Measurements from ENCODE around the gene NDUFS1. TPM values are rescaled to one million over a fixed set of nuclear protein-coding genes. Genes with fewer than 3 reads are reported as not detected.

The NDUFS1 gene
- total and polyA plus RNA-seq, 9 of the 15 experiments (the other 6 are each of a cell fraction or from before 2014, with no cell fraction given), result 75.0 to 130 (median 91.5) TPM

GRCh38 chr2:206203331-206203730 lies 44.1 kb upstream of the NDUFS1 start:
- no peaks in the 10 kb centered on the region for H3K9me1 ChIP-seq (ENCODE audit: control insufficient read depth, insufficient read depth, low read length)
- H3K4me3 ChIP-seq, result no peak overlapping the region
- ATAC-seq, result no peak
- no peaks in the 10 kb centered on the region for H3K9me3 ChIP-seq (replicated peaks; ENCODE audit: control insufficient read depth, insufficient read depth, low read depth, low read length)
- peaks cover 0 to 16% of the 10 kb centered on the region in 2 experiments; a peak in 3 of 5 replicates for H3K27me3 ChIP-seq (ENCODE audit: control insufficient read depth in 2 of 2, insufficient read depth in 2 of 2, low read length in 2 of 2)
- TF ChIP-seq, protein P1, sequence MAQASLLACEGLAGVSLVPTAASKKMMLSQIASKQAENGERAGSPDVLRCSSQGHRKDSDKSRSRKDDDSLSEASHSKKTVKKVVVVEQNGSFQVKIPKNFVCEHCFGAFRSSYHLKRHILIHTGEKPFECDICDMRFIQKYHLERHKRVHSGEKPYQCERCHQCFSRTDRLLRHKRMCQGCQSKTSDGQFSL (CRISPR knock-in tag; IDR thresholded peaks at IDR 0.05), result no peak
- TF ChIP-seq, protein P1 (tag; IDR thresholded peaks at IDR 0.05), result no peak
- TF ChIP-seq GTF2A2 (tag; IDR thresholded peaks at IDR 0.05), result no peak
- TF ChIP-seq, protein P2, sequence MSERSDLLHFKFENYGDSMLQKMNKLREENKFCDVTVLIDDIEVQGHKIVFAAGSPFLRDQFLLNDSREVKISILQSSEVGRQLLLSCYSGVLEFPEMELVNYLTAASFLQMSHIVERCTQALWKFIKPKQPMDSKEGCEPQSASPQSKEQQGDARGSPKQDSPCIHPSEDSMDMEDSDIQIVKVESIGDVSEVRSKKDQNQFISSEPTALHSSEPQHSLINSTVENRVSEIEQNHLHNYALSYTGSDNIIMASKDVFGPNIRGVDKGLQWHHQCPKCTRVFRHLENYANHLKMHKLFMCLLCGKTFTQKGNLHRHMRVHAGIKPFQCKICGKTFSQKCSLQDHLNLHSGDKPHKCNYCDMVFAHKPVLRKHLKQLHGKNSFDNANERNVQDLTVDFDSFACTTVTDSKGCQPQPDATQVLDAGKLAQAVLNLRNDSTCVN (CRISPR knock-in tag; IDR thresholded peaks at IDR 0.05), result no peak
- TF ChIP-seq, protein P3, sequence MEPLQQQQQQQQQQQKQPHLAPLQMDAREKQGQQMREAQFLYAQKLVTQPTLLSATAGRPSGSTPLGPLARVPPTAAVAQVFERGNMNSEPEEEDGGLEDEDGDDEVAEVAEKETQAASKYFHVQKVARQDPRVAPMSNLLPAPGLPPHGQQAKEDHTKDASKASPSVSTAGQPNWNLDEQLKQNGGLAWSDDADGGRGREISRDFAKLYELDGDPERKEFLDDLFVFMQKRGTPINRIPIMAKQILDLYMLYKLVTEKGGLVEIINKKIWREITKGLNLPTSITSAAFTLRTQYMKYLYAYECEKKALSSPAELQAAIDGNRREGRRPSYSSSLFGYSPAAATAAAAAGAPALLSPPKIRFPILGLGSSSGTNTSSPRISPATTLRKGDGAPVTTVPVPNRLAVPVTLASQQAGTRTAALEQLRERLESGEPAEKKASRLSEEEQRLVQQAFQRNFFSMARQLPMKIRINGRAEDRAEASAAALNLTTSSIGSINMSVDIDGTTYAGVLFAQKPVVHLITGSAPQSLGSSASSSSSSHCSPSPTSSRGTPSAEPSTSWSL (CRISPR knock-in tag; IDR thresholded peaks at IDR 0.05; ENCODE audit: borderline replicate concordance), result no peak
- TF ChIP-seq ZNF146 (CRISPR knock-in tag; IDR thresholded peaks at IDR 0.05; ENCODE audit: unreplicated experiment), result no peak
- no peak for TF ChIP-seq HDAC3 (IDR thresholded peaks at IDR 0.05; ENCODE audit: borderline replicate concordance, partially characterized antibody)
- TF ChIP-seq ZNF24 (IDR thresholded peaks at IDR 0.05), result no peak
- no peak for TF ChIP-seq CBX1 (IDR thresholded peaks at IDR 0.05; ENCODE audit: low read depth)
- TF ChIP-seq SMARCA4 (IDR thresholded peaks at IDR 0.05), result no peak
- TF ChIP-seq, protein P4, sequence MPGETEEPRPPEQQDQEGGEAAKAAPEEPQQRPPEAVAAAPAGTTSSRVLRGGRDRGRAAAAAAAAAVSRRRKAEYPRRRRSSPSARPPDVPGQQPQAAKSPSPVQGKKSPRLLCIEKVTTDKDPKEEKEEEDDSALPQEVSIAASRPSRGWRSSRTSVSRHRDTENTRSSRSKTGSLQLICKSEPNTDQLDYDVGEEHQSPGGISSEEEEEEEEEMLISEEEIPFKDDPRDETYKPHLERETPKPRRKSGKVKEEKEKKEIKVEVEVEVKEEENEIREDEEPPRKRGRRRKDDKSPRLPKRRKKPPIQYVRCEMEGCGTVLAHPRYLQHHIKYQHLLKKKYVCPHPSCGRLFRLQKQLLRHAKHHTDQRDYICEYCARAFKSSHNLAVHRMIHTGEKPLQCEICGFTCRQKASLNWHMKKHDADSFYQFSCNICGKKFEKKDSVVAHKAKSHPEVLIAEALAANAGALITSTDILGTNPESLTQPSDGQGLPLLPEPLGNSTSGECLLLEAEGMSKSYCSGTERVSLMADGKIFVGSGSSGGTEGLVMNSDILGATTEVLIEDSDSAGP (CRISPR knock-in tag; IDR thresholded peaks at IDR 0.05), result no peak
- TF ChIP-seq ARID2 (IDR thresholded peaks at IDR 0.05), result no peak
- TF ChIP-seq RBM34 (IDR thresholded peaks at IDR 0.05; ENCODE audit: borderline replicate concordance, insufficient read depth, low read length), result no peak
- no peak for TF ChIP-seq ID3 (CRISPR knock-in tag; IDR thresholded peaks at IDR 0.05)
- no peak for TF ChIP-seq ID3 (tag; IDR thresholded peaks at IDR 0.05)
- no peak for TF ChIP-seq MYNN (IDR thresholded peaks at IDR 0.05)
- no peak for TF ChIP-seq MYNN (CRISPR knock-in tag; IDR thresholded peaks at IDR 0.05)
- ChIA-PET POLR2A (no interaction called here), CTCF (ENCODE audit: low intra/inter-chr PET ratio) (no interaction called here)
- no peak overlapping the region for H2AFZ ChIP-seq (ENCODE audit: low read depth, low read length)
- no peak overlapping the region for H3K27ac ChIP-seq (ENCODE audit: extremely low read depth, low read depth, low read length)
- no peaks in the 10 kb centered on the region for H3K79me2 ChIP-seq (ENCODE audit: control insufficient read depth, insufficient read depth, low read length)
- FAIRE-seq, result no peak
- DNase-seq (ENCODE audit: extremely low read depth in 1 of 4, low spot score in 3 of 4), result no peak
- H3K9ac ChIP-seq (ENCODE audit: insufficient read depth in 1 of 2, low read depth in 2 of 2, low read length in 2 of 2), result no peak overlapping the region
- 16% methylated on average over 4 of the region's 17 CpGs for WGBS (ENCODE audit: insufficient coverage, low coverage, missing lambda C conversion rate)
- no peaks in the 10 kb centered on the region; a peak in 1 of 5 replicates for H3K4me1 ChIP-seq (replicated peaks in 1 of 2; ENCODE audit: control insufficient read depth in 2 of 2, insufficient read depth in 2 of 2, low read length in 2 of 2)
- peak overlapping the region; percentile 18; the same call in 1 of the 2 replicates for H3K4me2 ChIP-seq (ENCODE audit: insufficient read depth, low read length)
- no TSS peak for BruUV-seq (replicated peaks)
- H3K36me3 ChIP-seq (ENCODE audit: control insufficient read depth, insufficient read depth, low read length), result no peaks in the 10 kb centered on the region
- no peaks in the 10 kb centered on the region for H4K20me1 ChIP-seq (replicated peaks; ENCODE audit: control insufficient read depth, insufficient read depth, low read length)
- intact Hi-C loops (cut with micrococcal nuclease) (no loop called here), in situ Hi-C loops (cut with MboI) (no loop called here)

All from K562 (cell line).